GM21786 (cell line): ENCODE results near the gene EPM2A.
"Not testable (repeated sequence)": the region's sequence is repeated elsewhere in the genome, so short reads cannot be mapped to it uniquely, and the experiment has no call there.

Source experiments
- ATAC-seq: cut with Tn5 transposase; IDR thresholded peaks from one replicate; pipeline ENCODE4 v1.9.1; 2021; ENCODE audit not compliant: unreplicated experiment

Gene EPM2A

GRCh38 chr6:145731447-145731846, 3.9 kb downstream of the EPM2A start:
- ATAC-seq = no peak

DNA sequence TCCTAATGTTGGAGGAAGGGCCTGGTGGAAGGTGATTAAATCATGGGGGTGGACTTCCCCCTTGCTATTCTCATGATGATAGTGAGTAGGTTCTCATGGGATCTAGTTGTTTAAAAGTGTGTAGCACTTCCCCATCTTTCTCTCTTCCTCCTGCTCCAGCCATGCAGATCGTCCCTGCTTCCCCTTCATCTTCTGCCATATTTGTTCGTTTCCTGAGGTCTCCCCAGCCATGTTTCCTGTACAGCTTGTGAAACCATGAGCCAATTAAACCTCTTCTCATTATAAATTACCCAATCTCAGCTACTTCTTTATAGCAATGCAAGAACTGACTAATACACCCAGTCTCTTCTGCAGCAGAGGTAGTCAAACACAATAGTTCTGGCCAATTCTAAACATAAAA, 5.4 kb downstream of the EPM2A start:
- no peak for ATAC-seq

- no peak for ATAC-seq
These were observed 6.6 kb downstream of the EPM2A start for GRCh38 chr6:145728444-145729385.

GRCh38 chr6:145727817-145728388, 7.4 kb downstream of the EPM2A start:
- ATAC-seq = no peak

DNA sequence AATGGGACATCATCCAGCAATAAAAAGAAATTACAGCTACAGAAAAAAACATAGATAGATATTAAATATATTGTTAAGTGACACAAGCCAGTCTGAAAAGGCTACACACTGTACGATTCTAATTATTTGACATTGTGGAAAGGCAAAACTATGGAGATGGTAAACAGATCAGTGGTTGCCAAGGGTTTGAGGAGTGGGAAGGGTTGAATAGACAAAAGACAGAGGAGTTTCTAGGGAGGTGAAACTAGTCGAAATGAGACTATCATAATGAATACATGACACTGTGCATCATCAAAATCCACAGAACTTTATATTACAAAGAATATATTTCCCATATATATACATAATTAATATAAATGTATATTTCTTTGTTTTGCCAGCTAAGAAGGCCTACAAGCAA, 9.8 kb downstream of the EPM2A start:
- no peak for ATAC-seq

GRCh38 chr6:145723646-145724045, 11.7 kb downstream of the EPM2A start:
- no peak for ATAC-seq

DNA sequence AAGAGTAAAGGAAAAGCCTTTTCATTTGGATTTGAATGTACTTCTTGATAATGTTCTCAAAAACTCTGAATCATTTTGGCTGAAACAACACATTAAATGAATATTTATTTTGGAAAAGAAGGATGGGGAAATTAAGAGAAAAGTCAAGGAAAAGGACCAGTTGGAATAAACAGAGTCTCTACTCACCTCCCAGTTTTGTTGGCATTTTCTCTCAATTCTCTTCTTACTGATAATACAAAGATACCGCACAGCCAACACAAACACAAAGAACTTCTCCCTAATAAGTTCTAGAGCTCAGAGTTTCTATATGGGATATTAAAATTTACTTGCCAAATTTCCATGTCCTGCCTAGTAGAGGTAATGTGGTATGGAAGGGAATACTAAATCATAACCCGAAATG, 13.1 kb downstream of the EPM2A start:
- ATAC-seq = no peak

GRCh38 chr6:145721144-145721543, 14.2 kb downstream of the EPM2A start:
- ATAC-seq = no peak

DNA sequence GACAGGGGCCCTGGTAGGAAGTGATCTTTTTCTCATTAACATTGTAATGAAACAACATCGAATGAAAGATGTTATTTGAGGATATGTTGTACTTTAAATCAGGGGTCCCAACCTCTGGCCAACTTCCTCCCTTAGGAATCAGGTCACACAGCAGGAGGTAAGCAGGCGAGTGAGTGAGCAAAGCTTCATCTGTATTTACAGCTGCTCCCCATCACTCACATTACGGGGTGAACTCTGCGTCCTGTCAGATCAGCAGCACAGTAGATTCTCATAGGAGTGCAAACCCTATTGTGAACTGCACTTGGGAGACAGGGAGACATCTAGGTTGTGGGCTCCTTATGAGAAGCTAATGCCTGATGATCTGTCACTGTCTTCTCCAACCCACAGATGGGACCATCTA, 19.9 kb downstream of the EPM2A start:
- ATAC-seq = no peak

- no peak for ATAC-seq
These were observed 20.6 kb downstream of the EPM2A start for GRCh38 chr6:145714731-145715130.

DNA sequence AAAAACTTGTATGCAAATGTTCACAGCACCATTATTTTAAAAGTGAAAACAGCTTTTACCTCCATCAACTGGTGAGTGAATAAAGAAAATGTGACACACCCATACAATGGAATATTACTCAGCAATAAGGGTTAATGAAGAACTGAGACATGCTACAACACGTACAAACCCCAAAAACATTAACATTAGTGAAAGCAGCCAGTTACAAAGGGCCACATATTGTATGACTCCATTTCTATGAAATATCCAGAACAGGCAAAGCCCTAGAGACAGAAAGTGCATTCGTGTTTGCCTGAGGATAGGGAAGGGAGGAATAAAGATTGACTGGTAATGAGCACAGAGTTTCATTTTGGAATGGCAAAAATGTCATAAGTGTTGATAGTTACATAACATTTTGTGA, 21.5 kb downstream of the EPM2A start:
- ATAC-seq = no peak

- ATAC-seq = no peak
These were observed 23.9 kb downstream of the EPM2A start for GRCh38 chr6:145711372-145711771.

- ATAC-seq = no peak
These were observed 27.9 kb downstream of the EPM2A start for GRCh38 chr6:145707397-145707796.

DNA sequence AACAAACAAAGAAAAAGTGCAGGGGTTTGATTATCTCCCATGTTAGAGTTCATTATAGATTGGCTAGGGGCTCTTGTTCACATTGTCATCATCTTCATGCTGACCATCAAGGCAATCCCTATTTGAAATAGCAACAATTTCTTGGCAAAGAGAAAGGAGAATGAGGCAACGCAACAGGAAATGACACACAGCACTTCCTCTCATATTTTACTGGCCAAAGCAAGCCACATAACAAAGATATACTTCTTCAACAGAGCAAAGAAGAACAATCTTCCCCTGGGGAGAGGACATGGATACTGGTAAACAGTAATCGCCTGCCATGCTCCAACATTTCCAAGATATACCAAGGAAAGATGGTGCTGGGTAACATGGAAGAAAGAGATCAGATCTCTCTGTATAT, 29.8 kb downstream of the EPM2A start:
- no peak for ATAC-seq

DNA sequence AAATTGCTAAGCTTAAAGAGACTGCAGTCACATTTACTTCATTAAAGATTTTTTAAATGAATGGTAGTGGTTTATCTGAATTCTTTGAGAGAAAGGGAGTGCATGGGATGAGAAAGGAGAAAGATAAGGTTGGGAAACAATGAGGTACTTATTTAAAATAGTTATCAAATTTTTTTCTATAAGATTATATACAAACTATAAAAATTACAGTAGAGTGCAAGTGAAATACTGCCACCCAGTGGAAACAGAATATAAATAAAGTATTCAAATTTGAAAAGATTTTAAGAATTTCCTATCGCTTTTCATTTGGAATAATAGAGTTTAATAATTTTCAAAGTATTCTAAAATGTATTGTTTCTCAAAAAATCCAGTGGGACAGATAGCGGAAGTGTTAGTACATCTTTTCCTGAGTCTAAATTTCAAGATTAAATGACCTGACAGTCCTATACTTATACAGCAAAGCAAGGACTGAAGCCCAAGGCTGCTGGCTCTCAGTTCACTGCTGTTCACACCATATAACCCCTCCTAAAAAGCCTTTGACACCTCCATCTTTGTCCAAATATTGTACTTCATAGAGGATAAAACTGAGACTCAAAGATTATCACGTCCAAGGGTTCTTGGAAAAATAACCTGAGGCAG, 31.1 kb downstream of the EPM2A start:
- no peak for ATAC-seq

GRCh38 chr6:145699462-145699861, 35.9 kb downstream of the EPM2A start:
- no peak for ATAC-seq

DNA sequence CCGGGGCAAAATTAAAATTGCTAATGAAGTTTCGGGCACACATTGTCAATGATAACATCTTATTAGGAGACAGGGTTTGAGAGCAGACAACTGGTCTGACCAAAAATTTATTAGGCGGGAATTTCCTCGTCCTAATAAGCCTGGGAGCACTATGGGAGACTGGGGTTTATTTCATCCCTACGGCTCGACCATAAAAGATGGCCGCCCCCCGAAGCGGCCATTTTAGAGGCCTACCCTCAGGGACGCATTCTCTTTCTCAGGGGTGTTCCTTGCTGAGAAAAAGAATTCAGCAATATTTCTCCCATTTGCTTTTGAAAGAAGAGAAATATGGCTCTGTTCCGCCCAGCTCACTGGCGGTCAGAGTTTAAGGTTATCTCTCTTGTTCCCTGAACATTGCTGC, 37.9 kb downstream of the EPM2A start:
- ATAC-seq = not testable (repeated sequence)

GRCh38 chr6:145694083-145694737, 41.1 kb downstream of the EPM2A start:
- ATAC-seq = no peak

DNA sequence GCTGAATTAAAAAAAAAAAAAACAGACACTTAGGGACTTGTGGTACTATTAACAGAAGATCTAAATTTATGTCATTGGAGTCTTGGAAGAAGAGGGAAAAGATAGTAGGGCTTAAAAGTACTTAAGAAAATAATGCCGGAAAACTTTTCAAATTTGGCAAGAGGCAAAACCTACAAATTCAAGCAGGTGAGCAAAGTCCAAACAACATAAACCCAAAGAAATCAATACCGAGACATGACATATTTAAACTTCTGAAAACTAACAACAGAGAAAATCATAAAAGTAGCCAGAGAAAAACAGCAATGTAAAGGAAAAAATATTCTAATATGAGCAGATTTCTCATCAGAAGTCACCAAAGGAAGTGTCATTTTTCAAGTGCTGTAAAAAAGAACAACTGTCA, 44.4 kb downstream of the EPM2A start:
- ATAC-seq = no peak

GRCh38 chr6:145689529-145689928, 45.8 kb downstream of the EPM2A start:
- ATAC-seq = no peak

DNA sequence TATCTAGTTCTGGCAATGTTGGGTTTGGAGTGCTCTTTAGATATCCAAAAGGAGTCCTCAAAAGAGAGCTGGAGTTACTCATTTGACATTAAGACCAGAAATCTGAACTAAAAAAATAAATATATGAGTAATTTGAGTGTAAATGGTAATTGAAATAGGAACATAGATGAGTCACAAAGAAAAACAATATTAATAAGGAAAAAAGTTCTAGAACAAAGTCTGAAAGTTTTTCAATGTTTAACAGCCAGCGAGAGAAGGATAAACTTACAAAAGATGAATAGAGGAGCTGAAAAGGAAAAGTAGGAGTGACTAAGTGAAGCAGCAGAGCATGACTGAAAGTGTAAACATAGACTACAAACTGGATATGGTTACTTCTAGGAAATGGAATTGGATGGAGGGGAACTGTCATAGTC, 46.8 kb downstream of the EPM2A start:
- ATAC-seq = no peak

DNA sequence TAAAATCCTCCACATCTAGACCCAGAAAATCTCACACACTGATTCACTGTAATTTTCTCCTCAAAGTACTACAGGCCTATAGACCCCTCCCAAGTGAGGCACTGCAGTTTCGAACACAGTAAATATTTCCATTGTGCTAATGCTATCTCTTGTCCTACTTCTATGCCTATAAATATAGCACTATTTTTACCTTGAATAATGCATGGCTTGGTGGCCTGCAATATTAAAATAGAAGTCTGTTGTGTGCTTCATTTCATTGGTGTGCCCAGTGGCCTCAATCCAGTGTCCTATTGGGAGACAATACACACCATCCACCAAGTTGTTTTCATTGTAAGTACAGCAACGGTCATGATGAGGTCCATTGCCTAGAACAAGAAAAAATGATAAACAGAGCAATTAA, 49.4 kb downstream of the EPM2A start:
- no peak for ATAC-seq
